AG20443 (cell line): ENCODE results near the gene MRFAP1L1.
"Not testable (repeated sequence)": the region's sequence is repeated elsewhere in the genome, so short reads cannot be mapped to it uniquely, and the experiment has no call there.

Source experiments
- DNase-seq: peaks from one replicate; pipeline ENCODE4 v3.0.0; 2012; ENCODE audit warnings: low spot score, mixed read lengths

The MRFAP1L1 gene

DNA sequence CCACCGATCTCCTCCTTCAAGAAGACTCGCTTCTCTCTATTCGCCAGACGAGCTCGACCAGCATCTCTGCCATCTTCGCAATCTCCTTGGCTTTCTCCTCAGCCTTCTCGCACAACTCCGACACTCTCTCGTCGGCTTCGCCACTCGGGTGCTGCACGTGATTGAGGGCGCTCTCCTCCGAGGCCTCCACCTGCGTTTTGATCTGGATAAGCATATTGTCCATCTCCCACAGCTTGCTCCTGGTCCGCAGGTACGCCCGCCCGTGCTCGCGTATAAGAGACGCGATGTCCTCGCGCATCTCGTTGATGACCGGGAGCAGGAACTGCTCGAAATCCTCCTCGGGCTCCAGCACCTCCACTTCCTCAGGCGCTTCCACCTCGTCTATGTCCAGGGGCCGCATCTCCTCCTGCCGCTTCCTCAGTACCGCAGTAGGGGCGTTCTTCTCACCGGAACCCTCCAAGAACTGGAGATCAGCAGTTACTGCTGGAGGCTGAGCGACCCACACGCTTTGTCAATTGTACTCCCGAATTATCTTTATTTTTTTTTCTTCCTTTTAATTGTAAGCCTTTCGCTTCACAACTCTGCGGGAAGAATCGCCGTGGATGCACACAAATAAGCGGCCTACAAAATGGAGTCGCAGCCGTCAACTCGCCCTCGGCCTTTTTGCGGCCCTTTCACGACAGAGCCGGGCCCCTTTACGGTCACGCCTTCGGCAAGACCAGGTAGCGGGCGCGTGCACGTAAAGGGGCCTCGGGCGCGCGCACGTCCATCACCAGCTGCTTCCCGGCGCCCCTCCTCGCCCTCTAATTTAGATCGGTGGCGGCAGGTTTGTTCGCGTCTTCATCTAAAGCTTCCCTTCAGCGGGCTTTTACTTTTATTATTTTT, at the start of gene MRFAP1L1:
Gene MRFAP1L1, minus strand, starts transcription at position 636 of the 885 bp plus-strand sequence. Its CDS starts 236 bp downstream, at position 400.
- peak; percentile 97 for DNase-seq

DNA sequence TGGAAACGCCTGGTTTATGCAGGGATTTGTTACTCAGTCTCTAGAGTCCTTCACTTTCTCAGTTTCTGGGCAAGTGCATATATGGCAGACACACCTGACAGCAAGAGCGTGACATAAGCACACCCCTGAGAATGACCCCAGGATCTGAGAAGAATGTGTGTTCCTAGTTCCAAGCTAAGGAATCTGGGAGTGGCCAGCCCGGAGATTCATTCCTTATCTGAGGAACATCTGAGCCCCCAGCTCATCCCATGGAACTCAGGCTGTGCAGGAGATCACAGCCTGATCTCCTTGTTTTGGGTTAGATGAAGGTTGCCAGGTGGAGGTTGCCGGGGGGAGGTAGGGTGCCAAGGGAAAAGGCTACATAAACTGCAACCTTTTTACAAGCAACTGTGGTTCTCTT, 49.1 kb upstream of the MRFAP1L1 start:
- DNase-seq, result no peak

DNA sequence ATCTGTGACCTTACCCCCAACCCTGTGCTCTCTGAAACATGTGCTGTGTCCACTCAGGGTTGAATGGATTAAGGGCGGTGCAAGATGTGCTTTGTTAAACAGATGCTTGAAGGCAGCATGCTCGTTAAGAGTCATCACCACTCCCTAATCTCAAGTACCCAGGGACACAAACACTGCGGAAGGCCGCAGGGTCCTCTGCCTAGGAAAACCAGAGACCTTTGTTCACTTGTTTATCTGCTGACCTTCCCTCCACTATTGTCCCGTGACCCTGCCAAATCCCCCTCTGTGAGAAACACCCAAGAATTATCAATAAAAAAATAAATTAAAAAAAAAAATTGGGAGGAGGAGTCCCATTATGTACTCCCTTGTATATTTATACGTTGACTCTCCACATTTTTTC, 46.7 kb upstream of the MRFAP1L1 start:
- not testable (repeated sequence) for DNase-seq

DNA sequence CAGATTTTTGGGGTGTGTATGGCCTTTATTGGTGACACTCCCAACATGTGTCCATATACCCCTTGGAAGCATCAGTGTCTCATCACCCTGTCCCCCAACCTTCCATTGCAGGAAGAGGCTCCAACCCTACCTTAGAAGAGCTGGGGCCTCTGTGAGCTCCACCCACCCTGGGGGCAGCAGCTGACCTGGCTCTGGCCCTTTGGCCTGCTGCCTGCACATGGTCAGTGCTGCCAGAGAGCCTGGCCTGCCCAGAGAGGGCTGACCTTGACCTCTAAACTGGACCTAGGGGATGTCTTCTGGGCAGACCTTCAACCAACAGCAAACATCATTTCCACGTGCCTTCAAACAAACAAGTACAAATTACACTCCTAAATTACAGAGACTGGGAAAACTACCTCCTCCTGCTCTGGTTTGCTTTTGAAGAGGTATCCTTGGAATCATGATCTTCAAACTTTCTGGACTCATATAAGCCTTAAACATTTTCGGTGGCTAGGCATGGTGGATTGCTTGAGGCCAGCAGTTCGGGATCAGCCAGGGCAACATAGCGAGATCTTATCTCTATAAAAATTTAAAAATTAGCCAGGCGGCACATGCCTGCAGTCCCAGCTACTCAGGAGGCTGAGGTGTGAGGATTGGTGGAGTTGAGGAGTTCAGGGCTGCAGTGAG, 45.6 kb upstream of the MRFAP1L1 start:
- no peak for DNase-seq

DNA sequence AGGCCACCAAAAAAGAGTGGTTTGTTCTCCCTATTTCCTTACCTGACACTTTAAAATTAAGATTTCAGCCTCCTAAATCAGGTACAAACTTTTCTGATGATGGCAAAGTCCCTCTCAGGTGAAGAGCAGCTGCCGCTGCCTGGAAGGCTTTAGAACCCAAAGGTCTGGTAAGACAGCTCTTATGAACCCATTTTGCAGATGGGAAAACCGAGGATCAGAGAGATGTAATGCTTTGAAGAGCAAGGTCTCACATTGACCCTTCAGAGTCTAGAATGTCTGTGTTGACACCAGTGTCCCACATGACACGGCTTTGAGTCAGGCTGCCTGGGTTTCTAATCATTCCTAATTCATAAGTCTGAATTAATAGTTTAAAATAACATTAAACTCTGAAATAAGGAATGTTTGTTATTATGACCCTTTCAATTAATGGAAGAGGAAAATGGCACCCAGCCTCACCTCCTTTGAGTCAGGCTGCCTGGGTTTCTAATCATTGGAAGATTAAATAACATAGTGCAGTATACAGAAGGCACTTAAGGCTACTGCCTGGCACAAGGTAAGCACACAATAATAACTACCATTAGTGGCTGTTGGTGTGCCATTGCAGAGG, 44.9 kb upstream of the MRFAP1L1 start:
- DNase-seq, result no peak

DNA sequence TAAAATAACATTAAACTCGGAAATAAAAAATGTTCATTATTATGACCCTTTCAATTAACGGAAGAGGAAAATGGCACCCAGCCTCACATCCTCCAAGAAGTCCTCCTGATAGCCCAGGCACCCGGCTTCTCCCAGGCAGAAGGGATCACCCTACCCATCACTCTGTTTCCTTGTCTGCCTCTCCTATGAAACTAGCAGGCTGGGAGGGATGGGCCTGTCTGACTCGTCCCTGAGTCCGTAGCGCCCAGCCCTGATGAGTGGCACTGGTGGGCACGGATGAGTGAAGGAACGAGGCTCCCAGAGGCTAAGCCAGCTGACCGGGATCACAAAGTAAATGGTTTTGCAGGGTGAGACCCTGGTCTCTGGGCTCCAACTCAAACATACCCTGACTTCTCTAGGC, 44.2 kb upstream of the MRFAP1L1 start:
- no peak for DNase-seq

DNA sequence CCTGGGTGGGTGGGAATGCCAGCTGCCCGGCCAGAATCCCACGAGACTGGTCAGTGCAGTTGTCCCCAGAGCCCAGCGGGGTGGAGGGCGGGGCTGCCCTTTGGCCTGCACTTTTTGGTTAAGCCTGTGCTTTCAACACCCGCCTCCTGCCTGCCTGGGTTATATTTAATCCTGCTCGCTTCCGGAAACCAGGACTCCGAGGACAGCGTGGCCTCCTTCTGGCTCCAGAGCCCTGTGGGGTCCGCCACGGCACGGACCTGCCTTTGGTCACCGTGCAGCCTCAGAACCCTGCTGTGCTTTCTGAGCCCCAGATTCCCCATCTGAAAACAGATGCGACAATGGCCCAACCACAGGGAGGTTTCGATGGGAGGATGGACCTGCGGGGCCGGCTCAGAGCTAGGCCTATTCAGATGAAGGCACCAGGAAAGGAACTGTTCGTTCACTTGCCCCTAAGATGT, 43.5 kb upstream of the MRFAP1L1 start:
- no peak for DNase-seq

DNA sequence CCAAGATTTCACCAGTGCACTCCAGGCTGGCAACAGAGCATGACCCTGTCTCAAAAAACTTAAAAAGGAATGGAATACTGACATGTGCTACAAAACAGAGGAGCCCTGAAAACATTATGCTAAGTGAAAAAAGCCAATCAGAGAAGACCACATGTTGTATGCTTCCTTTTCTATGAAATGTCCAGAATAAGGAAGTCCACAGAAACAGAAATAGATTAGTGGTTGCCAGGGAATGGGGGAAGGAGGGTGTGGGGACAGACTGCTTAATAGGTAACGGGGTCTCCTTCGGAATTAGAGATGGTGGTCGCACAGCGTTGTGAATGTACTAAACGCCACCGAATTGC, 42.8 kb upstream of the MRFAP1L1 start:
- DNase-seq, result no peak

DNA sequence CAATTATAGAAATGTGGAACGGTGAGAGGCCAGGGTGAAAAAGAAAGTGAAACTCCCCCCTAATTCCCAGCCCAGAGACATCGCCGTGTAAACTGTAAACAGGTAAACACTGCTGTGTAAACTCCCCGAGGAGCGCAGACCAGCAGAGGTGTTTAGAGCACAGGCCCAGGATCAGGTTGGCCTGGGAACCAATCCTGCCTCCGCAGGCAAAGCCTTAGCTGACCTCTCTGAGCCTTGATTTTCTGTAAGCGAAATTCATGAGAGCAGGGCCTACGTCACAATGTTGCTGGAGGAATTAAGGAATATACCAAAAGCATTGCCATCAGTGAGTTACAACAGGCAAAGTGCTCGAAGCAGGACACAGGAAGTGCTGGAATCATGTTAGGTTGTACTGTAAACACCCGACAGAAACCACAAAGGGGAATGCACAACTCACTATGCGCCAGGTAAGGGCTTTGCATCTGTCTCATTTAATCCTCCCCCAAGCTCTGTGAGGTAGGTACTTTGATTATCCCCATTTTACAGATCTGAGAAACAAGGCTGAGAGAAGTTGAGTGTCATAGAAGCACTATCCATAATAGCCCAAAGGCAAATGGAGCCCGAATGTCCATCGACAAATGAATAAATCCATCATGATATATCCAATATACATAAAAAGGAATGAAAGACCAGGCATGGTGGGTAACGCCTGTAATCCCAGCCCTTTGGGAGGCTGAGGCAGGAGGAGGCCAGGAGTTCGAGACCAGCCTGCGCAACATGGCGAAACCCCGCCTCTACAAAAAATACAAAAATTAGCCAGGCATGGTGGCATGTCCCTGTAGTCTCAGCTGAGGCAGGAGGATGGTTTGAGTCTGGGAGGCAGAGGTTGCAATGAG, 42.2 kb upstream of the MRFAP1L1 start:
- DNase-seq, result no peak

DNA sequence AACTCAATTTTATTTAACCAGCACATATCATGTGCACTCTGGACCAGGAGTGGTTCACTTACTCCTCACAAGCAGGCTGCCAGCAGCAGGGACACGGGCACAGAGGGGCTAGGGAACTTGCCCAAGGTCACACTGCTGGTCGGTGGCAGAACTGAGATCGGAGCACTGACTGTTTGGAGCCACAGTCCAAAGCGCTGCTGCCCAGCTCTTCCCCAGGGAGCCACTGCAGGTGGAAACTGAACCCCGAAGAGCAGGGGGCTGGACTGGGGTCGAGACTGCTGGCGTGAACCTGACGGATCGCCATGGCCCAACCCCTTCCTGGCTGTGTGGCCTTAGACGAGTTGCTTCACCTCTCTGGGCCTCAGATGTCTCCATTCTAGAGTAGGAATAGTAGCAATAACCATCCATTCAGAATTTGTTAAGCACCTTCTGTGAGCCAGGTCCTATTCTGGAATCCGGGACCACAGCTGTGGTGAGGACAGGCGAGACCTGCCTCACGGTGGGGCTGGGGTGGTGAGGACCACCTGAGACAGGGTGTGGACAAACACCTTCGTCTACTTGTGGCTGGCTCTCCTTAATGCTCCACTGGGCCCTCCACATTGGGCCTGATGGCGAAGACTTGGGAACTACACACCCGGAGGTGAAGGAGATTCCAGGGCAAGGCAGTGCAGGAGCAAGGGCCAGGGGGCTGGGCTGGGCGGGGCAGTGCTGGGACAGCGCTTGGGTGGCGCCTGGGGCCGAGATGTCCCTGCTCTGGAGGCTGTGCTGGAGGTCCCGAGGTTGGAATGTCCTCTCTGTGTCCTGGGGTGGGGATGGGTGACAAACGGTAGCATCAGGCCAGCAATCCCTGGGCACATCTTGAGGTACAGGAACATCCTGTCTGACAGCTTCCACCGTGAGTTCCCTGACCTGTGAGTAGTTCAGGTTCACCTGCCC, 40.9 kb upstream of the MRFAP1L1 start:
- DNase-seq, result no peak

DNA sequence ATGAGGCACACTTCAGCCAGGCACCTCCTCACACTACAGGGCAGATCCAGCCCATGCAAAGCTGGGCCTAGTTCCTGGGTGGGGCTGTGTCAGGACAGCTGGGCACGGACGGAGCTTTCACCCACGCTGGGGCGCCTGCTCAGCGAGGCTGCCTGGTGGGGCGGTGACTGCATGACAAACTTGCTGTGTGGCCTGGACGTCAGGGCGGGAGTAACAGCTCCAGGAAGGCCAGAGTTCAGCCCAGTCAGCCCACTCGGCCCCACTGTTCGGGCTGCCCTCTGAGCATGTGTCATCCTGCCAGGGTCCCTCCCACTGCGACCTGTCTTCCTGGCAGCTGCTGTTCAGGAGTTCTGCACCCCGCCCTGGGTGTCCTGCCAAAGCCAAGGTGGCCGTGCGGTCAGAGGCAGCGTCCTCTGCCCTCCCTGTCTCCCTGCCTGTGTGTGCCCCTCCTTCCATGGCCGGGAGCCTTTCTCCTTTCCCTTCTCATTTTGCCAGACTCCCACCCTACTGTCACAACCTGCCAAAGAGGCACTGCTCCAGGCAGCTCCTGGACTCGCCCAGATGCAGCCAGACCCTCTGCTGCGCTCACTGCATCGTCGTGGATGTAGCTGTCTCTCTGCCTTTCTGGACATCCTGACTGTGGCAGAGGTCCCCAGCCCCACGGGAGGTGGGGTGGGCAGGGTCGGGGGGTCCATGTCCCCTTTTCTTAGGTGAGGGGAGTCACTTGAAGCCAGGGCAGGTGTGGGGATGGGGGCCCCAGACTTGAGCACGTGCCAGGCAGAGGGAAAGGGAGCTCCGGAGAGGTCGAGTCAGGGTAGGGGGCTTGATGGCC, 39.9 kb upstream of the MRFAP1L1 start:
- DNase-seq, result peak; percentile 90

DNA sequence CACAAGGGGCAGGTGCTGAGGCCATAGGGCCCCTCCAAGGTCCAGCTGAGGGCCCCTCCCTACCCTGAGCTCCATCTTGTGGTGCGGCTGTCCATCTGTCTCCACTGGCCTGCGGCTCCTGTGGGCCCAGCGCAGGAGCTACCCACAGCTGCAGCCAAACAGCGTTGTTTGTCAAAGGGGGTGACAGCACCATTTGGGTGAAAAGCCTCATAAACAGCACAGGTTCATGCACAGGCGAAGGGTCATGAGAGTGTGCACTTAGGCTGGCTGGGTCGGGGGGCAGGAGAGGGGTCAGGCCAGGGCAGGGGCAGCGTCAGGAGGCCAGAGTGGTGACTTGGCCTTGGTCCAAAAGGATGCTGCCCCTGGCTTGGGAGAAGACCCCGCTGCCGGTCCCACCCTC, 38.6 kb upstream of the MRFAP1L1 start:
- no peak for DNase-seq

DNA sequence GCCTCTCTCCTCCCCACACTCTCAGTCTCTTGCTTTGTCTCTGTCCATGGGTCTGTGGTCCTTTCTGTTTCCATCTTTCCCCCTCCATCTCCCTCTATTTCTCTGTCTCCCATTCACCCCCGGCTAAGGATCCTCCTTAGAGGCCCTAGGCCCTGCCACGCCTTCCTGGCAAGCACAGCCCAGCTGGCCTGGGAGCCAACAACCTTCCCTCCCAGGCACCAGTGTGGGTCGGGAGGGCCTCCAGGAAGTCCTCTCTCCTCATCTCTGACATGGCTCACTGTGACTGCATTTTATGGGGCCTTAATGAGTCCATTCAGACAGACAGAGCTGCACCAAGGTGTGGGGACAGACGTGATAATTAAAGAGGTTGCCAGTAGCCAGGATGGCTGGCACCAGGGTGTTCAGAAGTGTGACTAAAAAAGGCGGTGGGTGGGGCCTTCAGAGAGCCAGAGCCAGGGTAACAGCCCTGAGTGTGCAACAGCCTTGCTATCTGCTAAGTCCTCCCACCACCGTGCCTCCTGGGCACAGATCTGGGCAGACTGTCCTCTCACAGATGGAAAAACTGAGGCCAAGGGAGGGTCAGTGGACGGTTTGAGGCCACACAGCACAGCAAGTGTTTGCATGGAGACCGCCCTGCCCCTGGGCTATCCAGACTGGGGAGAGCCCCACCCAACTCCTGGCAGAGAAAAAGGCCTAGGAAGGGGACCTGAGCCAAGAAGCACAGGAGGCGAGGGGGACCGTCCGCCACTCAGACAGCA, 37.8 kb upstream of the MRFAP1L1 start:
- peak; percentile 56 for DNase-seq

DNA sequence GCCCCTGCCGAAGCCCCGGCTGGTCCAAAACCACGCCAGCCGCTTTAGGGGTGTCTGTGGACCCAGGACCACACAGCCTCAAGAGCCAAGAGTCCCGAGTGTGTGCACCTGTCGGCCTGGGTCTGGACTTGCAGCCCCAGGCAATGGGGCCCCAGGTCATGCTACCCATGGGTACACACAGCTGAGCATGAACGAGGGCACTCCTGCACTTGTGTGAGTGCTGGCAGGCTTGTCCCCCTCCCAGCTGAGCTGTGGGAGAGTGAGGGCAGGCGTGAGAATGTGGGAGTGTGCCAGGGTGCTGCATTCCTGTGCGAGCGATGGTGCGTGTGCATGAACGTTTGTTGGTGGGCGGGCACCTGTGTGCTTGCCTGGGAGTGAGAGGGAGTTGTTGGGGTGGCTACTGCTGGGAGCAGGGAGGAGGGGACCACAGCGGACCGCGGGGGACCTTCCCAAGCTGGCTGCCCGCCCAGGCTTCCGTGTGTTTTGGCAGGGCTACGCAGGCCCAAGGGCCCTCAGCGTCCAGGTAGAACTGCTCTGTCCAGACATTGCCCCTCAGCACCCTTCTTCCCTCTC, 37.1 kb upstream of the MRFAP1L1 start:
- DNase-seq, result no peak

DNA sequence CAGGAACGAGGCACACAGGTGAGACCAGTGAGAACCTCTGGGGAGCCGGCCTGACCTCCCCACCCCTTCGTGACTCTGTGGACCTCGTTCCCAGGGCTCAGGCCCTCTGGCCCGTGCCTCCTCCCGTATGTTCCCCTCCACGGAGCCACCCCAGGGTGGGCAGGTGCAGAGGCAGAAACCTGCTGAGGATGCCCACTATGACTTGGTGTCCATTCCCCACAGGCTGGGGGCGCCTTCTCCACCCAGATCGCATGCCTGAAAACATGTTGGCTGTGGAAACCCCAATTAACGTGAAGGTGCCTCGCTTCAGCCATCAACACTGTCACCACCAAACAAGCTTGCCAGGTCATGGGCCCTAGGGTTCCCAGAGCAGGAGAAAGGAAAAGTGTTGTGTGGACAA, 33.3 kb upstream of the MRFAP1L1 start:
- no peak for DNase-seq

DNA sequence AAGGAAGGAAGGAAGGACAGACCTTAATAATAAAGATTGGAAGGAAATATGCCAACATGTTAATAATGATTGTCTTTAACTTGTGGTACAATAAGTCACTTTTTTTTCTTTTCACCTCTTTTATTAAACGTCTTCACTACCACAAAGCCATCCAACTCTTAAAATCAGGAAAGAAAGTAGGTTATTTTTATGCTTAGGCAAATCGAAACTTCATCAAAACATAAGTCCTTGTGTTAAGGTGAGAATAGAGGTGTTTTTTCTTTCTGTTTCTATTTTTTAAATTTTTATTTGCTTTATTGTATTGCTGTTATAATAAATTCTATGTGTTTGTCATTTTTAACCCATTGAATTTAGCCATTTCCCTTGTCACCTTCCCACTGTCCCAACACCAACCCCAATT, 32.8 kb upstream of the MRFAP1L1 start:
- no peak for DNase-seq

DNA sequence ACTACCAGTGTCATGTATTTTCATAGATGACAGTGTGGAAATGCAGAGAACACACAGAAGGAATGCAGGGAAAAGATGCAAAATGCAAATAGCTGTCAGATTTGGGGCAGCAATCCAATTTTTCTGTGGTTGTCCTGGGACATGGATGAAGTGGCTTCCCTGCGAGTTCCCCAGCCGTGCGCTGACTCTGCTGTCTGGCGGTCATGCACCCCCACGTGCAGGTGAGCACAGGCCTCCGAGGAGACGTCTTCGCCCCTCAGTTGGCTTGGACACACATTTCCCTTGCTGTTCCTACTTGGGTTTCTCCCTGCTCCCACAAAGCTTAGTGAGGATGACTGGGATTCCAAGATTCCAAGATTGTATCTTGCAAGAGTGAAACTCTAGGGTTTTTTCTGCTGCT, 30.7 kb upstream of the MRFAP1L1 start:
- no peak for DNase-seq

DNA sequence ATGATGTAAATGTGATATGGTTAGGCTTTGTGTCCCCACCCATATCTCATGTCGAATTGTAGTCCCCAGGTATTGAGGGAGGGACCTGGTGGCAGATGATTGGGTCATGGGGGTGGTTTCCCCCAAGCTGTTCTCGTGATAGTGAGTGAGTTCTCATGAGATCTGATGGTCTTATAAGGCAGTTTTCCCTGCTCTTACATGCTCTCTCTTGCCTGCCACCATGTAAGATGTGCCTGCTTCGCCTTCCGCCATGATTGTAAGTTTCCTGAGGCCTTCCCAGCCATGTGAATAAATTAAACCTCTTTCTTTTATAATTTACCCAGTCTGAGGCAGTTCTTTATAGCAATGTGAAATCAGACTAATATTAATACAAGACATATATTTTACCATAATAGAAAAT, 30.3 kb upstream of the MRFAP1L1 start:
- no peak for DNase-seq
